HG02870 (cell line): ENCODE data around the gene ZNF587.
"Not testable (repeated sequence)": the region's sequence is repeated elsewhere in the genome, so short reads cannot be mapped to it uniquely, and the experiment has no call there.

Experiments
- ATAC-seq: cut with Tn5 transposase; IDR thresholded peaks from one replicate; pipeline ENCODE4 v1.9.1; 2021; ENCODE audit warnings: mild to moderate bottlenecking, moderate library complexity; ENCODE audit not compliant: unreplicated experiment

ZNF587 gene

DNA sequence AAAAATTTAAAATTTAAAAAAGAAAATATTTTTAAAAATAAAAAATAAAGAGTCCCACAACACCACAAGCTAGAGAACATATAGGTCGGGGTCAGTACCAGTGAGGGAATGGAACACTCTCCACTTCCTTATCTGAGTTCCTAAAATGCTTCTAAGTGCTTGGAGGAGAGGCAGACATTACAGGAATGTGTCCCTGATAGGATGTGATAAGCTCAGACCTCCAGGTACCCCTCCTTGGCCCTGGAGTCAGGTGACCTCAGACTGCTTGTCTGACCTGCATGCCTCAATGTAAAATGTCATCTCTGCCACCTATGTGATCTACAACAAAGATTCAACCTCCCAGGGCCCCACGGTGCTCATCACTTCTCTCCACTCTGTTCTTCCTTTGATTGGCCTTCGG lies 36.4 kb downstream of the ZNF587 start:
- ATAC-seq: no peak

DNA sequence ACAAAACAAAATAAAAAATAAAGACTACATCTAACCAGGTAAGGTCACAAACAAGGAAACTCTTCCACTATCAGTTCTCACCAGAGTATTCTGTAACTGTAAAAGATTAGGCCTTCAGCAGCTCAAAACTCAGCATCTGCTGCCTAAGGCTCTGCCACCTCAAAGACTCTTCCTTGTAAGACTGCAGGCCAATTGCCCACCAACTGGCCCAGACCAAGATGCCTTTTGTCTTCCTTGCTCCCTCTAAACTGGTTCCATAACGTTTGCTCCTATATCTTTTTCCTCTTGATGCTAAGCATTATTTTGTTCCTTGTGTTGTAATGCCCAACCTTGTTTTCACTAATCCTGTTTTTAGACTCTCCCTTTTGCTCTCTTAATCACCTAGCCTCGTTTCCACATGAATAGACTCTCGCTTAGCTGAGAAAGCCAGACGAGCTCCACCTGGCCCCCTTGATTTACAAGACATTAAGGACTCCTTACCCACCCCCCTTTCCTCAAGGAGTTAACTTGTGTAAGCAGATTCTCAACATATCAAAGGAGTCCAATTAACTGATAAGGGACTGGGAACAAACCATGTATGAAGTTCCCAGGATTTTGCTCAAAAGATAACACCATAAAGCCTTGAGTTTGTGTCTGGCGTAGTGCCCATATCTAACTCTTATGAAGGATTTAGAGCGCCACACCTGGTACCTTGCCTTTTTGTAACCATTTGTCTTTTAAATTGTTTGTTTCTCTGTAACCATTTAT lies 37.7 kb downstream of the ZNF587 start:
- no peak for ATAC-seq

DNA sequence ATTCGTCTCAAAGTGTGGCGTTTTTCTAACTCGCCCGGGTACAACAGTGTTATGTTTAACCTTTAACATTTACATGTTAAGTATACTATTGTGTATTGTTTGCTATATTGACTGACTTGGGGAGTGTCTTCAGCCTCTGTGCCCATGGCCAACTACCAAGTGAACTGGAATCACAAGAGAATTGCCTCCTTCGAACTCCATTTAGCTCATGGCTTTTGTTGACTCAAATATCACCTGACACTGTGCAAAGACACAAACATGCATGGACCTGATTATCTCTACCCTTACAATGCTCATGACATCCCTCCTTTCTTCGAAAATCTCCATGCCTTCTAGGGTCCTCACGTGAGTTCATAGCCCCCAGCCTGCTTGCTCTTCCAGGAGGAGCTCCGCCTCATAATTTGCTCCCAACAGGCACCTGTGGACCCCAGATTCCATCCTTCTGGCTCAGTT lies 38.5 kb downstream of the ZNF587 start:
- no peak for ATAC-seq

DNA sequence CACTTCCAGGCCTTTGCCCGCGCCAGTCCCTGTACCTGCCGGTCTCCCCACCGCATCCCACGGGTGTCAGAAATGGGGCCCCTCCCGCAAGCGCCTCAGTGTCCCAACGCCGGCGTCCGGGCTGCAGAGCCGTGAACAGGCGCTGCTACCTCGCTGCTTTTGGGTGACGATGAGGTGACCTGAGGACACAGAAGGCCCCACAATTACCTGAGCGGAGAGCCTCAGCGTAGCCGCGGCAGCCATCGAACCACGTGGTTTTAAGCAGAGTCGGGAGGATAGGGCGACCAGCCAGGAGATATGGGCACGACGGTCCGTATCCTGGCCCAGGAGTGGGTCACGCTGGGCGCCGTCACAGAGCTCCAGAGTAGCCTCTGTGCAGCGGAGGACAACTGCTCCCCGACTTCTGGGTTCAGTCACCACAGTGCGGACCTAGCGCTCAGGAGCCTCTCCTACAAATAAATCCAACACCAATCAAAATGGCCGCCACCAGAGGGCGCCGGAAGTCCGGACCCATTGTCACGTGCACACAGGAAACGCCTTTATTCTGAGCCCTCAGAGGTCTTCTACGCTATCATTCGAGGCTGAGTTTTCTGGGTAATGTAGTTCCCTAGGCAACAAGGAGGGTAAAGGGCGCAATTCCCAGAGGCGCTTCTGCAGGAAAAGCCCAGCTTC lies 39.0 kb downstream of the ZNF587 start, which contains the start of gene ZNF814:
TSS of gene ZNF814 (minus strand) at position 478 of the 672 bp plus-strand sequence. CDS start at position 243, 235 bp downstream.
- peak; percentile 71 for ATAC-seq

DNA sequence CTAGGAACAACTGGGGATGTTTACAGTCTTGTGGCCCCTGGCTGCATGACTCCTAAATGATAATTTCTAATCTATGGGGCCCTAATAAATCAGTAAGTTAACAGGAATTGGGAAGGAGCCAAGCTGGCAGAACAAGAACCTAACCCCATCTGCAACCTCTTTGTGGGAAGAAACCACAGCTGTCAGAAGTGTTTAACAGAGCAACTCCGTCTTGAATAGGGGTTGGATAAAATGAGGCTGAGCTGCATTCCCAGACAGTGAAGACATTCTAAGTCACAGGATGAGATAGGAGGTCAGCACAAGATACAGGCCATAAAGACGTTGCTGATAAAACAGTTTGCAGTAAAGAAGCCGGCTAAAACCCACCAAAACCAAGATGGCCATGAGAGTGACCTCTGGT lies 41.0 kb downstream of the ZNF587 start:
- ATAC-seq: not testable (repeated sequence)

DNA sequence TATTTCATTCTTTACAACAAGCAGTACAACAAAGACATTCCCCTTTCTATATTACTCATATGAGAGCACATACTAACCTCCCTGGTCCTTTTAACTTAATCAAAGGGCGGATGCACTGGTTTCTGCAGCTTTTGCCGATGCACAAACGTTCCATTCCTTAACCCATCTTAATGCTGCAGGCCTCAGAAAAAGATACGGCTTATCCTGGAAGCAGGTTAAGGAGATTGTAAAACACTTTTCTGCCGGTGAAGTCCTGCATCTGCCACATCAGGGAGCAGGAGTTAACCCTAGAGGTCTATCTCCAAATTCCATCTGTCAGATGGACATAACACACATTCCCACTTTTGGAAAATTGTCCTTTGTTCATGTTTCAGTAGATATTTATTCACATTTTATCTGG lies 50.7 kb downstream of the ZNF587 start:
- ATAC-seq: no peak

DNA sequence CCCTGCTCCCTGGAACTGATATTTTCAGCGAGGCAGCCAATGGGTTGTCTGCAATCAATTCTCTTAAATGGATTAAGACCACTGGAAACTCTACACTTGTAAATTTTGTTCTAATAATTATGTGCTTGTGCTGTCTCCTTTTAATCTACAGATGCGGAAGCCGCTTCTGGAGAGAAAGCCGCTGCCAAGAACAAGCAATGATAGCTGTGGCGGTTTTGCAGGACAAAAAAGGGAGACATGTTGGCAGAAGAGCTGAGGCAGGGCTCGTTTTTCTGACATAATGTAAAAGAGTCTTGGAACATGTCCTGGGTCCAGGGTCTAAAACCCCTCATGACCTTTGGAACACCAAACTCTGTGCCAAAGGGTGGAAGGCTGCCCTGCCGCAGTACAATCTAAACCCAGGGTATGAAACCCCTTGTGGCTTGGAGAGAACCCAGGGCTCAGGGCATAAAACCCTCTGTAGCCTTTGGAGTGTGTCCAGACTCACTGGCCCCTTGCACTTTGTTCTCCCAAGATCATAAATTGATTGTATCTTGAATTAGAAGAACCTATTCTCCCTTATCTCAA lies 54.0 kb downstream of the ZNF587 start:
- no peak for ATAC-seq

DNA sequence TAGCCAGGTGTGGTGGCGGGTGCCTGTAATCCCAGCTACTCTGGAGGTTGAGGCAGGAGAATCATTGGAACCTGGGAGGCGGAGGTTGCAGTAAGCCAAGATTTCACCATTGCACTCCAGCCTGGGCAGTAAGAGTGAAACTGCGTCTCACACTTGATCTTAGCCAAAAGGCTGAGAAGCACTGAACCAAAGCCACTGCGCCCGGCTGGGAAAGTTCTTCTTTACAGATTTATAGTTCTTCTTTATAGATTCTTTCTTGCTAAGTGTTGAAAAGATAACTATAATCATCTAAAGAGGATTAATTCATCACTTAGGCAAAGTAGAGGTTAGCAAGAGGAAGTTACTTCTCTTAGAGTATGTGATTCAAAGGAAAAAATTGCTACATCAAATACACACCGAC lies 55.6 kb downstream of the ZNF587 start:
- ATAC-seq: no peak

DNA sequence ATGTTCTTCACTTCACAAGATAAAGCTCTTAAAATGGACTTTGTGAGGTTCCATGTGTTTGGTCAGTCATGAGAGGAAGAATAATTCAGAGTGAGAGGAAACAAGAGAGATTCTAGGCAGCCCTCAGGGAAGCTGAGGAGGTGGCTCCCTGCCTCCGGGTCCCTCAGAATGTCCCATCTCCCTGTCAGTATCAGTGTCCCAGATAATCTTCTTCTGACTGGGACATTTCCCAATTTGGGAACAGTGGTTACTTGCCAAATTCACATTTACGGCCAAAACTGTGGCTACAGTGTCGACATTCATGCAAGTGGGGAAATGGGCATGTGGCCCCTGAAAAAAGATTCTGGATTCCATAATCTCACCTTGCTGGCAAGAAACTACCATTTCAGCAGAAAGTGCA lies 57.7 kb downstream of the ZNF587 start:
- ATAC-seq: no peak

DNA sequence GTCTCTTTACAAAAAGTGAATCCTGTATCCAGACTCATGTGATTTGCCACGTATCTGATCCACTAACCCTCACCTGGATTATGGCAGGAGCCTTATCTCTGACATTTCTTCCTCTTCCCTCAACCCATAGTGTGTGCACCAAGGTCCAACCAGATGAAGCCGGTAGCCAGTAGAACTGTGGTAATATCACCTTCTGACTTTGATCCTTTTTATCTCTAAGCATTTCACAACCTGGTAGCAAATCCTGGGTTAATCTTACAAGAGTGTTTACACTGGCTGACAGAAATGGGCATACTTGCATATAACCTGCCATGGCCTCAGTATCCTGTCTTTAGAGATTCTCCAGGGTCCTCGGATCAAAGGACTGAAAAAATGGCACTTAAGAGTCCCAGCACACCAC lies 64.9 kb downstream of the ZNF587 start:
- ATAC-seq: no peak
